Endometrial microvascular endothelial cells (primary cell): Measurements from ENCODE around the gene GPR39. TPM values are rescaled to one million over a fixed set of nuclear protein-coding genes. Genes with fewer than 3 reads are reported as not detected.

ENCODE experiments used
- in situ Hi-C: cut with HindIII; loops from 2 replicates; pipeline ENCODE4 v1.10.0; 2017; ENCODE audit warnings: low sequenced_read_pairs, low pct_unique_long_range_greater_than_20kb; ENCODE audit errors: inconsistent ontology term
- total RNA-seq: library from RNA; depleted of rRNA; stranded (reverse); fragments of >200 nt; gene quantifications from one replicate; pipeline ENCODE4 v1.2.3, GENCODE V29; 2015; ENCODE audit errors: inconsistent ontology term

The GPR39 gene
- total RNA-seq, 1 donor from 2014 or later: 0.74 TPM

GRCh38 chr2:132437852-132438669, 21.5 kb downstream of the GPR39 start:
- in situ Hi-C loops: no loop called here

DNA sequence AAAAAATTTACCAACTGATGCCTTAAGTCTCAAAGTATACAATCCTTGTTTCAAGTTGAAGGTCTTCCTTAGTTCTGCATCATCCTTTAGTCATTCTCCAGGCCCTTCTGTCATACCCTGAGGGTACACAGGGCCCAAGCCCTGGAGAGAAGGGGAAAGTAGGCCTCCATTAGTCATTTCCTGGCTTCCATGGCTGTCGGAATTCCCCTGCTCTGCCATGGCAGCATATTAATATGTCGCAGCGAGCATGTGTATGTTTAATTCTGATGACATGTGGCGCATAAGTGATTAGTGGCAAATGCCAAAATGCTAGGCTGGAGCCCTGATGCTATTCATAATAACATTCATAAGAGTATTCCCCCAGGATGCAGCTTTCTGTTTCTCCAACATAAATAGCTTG, 22.1 kb downstream of the GPR39 start:
- in situ Hi-C loops: no loop called here

GRCh38 chr2:132439703-132440398, 23.2 kb downstream of the GPR39 start:
- in situ Hi-C loops: no loop called here

GRCh38 chr2:132441051-132441450, 24.4 kb downstream of the GPR39 start:
- in situ Hi-C loops: no loop called here

- in situ Hi-C loops: no loop called here
These were observed 25.7 kb downstream of the GPR39 start for GRCh38 chr2:132442278-132442677.

DNA sequence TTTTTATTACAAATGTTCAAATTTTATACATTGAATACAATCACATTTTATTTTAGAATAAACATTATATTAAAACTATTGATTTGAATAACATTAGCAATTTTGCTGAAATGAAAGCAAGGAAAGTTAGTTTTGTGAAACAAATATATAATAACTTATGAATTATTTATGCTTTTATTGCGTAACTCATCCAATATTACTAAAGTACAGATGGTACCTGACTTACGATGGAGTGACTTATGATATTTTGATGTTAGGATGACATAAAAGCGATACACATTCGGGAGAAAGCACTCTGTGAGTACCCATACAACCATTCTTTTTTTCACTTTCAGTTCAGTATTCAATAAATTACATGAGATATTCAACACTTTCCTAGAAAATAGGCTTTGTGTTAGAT, 26.5 kb downstream of the GPR39 start:
- in situ Hi-C loops: no loop called here

DNA sequence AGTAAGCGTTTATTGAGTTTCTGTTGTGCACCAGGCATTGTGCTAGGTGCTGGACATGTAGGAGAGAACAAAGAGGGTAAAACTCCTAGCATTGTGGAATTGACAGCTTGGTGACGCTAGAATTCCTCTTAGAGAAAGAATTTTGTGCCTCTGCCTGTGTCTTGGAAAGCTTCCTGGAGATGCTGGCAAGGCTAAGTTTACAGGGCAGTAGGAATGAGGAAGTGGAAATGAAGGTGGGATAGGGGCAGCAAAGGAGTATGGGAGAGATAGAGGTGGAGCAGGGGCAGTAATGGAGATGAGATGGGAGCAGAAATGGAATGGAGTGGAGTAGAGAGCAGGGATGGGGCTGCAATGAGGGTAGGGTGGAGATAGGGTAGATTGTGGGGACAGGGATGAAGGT, 29.8 kb downstream of the GPR39 start:
- in situ Hi-C loops: no loop called here

- in situ Hi-C loops: no loop called here
These were observed 31.7 kb downstream of the GPR39 start for GRCh38 chr2:132448331-132448730.

DNA sequence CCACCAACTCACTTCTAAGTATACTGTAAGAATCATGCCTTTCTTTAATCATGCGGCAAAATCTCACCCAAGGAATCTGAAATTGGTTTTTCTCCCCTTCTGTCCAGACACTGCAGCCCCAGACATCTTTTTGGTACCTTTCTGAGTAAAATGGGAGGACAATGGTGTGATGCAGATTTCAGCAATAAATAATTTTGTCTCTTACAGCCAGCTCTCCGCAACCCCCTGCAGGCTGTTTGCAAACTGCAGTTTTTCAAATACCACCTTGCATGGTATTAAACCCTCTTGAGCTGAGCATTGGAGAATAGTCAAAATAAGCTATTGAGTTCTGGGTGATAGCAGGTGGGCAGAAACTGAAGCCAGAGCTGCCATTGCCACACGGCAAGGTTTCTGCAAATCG, 32.2 kb downstream of the GPR39 start:
- in situ Hi-C loops: no loop called here

DNA sequence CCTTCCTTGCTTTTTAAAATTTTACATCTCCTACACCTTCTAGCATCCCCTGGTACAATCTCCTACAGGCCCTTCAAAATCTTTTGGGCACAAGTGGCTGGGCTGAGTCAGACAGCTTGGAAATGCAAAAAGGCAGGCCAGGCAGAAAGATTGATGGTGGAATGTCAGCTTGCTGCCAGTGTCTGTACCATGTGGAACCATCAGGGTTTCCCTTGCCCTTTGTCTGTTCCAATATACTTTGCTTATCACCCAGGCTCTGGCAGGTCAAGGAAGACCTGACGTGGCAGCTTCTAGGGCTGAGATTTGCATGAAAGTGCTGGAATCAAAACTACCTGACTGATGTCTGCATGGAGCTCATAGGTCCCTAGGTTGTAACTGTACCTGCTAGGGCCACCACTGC, 33.3 kb downstream of the GPR39 start:
- in situ Hi-C loops: no loop called here

GRCh38 chr2:132460781-132461180, 44.2 kb downstream of the GPR39 start:
- in situ Hi-C loops: no loop called here

DNA sequence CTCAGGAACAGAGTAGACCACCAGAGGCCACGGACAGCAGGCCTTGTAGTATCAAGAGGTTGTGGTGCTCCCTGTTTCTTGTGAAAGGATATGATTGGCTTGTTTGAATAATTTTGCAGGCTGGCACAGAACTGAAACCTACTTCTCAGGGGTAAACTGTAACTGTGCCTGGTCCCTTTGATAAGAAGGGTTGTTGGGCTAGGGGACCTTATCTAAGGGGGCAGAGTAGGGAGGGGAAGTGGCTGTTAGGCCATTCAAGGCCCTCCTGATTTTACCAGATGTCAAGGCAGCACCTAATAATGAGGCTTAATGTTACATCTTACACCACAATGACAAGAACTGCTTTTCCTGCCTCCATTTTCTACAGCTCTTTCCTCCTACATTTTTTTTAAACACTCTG, 45.6 kb downstream of the GPR39 start:
- in situ Hi-C loops: no loop called here

DNA sequence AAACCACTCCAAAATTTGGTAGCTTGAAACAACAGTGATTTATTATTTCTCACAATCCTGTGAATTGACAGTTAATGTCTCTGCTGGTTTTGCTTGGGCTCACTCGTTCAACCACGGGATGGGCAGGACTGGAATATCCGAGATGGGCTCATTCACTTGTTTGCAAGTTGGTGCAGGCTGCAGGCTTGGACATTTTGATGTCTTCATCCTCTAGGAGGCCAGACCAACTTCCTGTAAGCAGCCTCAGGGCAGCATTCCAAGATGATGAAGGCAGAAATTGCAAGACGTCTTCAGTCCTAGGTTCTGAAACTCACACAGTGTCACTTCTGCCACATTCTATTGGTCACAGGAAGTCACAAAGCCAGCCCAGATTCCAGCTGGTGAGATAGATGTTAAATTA, 47.1 kb downstream of the GPR39 start:
- in situ Hi-C loops: no loop called here

DNA sequence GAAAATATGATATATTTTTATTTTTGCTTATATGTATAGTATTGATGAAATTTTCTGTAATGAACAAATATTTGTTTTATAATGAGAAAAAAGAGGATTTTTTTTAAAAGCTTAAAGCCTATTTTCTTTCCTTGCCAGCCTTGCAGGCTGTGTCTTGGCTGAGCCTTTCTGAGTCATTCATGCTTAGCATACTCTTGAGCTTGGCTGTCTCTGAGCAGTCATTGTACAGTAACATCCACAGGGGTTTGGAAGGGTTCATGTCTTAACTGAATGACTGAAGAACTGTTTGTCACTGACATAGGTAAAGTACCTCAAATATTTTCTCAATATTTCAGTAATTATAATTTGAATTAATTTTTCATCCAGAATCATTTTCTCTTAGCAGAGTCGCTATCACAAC, 49.3 kb downstream of the GPR39 start:
- in situ Hi-C loops: no loop called here

DNA sequence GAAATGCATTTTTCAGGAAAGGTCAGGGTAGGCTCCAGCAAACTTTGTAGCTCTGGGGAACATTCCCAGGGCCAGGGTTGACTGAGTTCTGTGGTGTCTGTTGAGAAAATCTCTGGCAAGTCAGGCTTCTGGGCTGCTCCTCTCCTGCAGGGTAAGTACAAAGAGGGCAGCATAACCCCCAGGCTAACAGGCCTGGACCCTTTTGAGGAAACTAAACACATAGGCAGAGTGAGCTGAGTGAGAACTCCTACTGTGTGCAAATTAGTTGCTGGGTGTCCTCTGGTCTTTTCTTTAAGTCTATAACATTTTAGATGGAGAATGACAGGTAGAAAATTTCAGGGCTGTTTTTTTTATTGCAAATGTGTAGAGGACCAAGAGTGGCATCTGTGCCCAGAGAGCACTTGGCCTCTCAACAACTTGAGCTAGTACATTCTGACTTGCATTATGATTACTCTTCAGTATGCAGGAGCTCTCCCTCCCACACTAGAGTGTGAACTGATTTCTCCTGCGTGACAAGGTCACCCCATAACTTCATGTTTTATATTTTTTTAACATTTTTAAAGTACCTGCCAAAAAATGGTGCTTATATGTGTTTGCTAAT, 49.9 kb downstream of the GPR39 start:
- in situ Hi-C loops: no loop called here

- in situ Hi-C loops: no loop called here
These were observed 52.4 kb downstream of the GPR39 start for GRCh38 chr2:132468821-132469675.

GRCh38 chr2:132470746-132471145, 54.1 kb downstream of the GPR39 start:
- in situ Hi-C loops: no loop called here

DNA sequence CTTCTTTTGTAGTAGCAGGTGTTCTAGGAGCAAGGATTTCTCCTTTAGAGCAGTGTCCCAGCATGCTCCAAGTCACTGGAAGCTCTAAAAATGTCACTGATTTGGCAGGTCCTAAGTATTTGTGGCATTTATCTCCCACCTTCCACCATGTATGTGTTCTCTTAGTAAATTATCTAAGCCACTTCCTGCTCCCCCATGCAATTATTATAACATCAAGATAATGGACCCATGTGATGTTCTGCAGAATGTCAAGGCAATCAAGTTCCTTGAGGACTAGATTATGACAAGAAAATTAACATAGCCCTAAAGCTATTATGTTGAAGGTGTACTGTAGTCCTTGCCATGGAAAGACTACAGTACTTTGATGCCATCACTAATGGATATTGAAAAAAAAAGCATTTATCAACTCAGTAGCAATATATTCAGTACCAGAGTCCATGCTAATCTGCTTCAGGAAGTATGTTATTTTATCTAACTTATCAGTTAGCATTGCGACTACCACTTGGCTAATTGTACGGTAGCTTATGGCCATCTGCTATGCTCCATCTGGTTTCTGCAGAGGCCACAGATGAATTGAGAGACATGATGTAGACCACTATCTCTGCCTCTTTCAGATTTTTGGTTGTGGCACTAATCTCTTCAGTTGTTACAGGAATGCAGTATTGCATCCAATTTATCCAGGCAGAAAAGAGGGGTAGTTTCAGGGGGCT, 56.7 kb downstream of the GPR39 start:
- in situ Hi-C loops: no loop called here

DNA sequence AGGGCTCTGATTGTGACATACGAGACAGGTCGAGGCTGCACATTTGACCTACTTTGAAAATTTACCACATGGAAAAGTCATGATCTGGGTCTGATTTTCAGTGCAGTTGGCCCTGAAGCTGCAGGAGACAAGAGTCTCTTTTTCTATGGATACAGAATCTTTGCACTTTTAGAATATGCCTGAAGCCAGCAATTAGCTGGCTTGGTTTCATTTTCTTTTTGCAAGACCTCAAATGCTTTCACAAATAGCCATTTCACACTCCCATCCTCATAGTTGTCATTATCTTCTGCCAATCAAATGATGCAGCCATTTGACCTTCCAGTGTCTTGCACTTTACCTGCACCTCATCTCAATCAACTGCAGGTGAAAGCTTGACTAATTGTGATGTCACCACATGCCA, 59.0 kb downstream of the GPR39 start:
- in situ Hi-C loops: no loop called here
